HG03280 (cell line): ENCODE results near the gene KCNH8.

Experiments
- ATAC-seq: cut with Tn5 transposase; IDR thresholded peaks from one replicate; pipeline ENCODE4 v1.9.1; 2021; ENCODE audit warnings: mild to moderate bottlenecking, moderate library complexity; ENCODE audit not compliant: unreplicated experiment

KCNH8 gene

GRCh38 chr3:19348941-19349564, 200.7 kb downstream of the KCNH8 start:
- peak; percentile 77 for ATAC-seq

GRCh38 chr3:19357947-19358346, 209.6 kb downstream of the KCNH8 start:
- no peak for ATAC-seq

GRCh38 chr3:19363071-19363470, 214.8 kb downstream of the KCNH8 start:
- no peak for ATAC-seq

- ATAC-seq, result no peak
These were observed 215.8 kb downstream of the KCNH8 start for GRCh38 chr3:19364148-19364547.

GRCh38 chr3:19365471-19365870, 217.2 kb downstream of the KCNH8 start:
- ATAC-seq, result no peak

- no peak for ATAC-seq
These were observed 236.6 kb downstream of the KCNH8 start for GRCh38 chr3:19384868-19385267.

GRCh38 chr3:19392150-19392549, 243.8 kb downstream of the KCNH8 start:
- no peak for ATAC-seq

GRCh38 chr3:19394946-19395345, 246.6 kb downstream of the KCNH8 start:
- ATAC-seq, result no peak

GRCh38 chr3:19396726-19397125, 248.4 kb downstream of the KCNH8 start:
- ATAC-seq, result no peak

- ATAC-seq, result no peak
These were observed 251.0 kb downstream of the KCNH8 start for GRCh38 chr3:19399356-19399755.

GRCh38 chr3:19399836-19400235, 251.5 kb downstream of the KCNH8 start:
- no peak for ATAC-seq

GRCh38 chr3:19420159-19420558, 271.8 kb downstream of the KCNH8 start:
- ATAC-seq, result no peak

GRCh38 chr3:19425825-19426224, 277.5 kb downstream of the KCNH8 start:
- no peak for ATAC-seq

- ATAC-seq, result no peak
These were observed 279.3 kb downstream of the KCNH8 start for GRCh38 chr3:19427422-19428149.

- ATAC-seq, result no peak
These were observed 280.4 kb downstream of the KCNH8 start for GRCh38 chr3:19428729-19429128.

GRCh38 chr3:19432669-19433068, 284.4 kb downstream of the KCNH8 start:
- ATAC-seq, result no peak

- ATAC-seq, result no peak
These were observed 288.4 kb downstream of the KCNH8 start for GRCh38 chr3:19436746-19437145.

GRCh38 chr3:19439944-19440343, 291.6 kb downstream of the KCNH8 start:
- no peak for ATAC-seq

- no peak for ATAC-seq
These were observed 297.8 kb downstream of the KCNH8 start for GRCh38 chr3:19446138-19446537.

GRCh38 chr3:19446687-19447086, 298.4 kb downstream of the KCNH8 start:
- ATAC-seq, result no peak

GRCh38 chr3:19455546-19455945, 307.2 kb downstream of the KCNH8 start:
- no peak for ATAC-seq

GRCh38 chr3:19456738-19457137, 308.4 kb downstream of the KCNH8 start:
- no peak for ATAC-seq

GRCh38 chr3:19457449-19457848, 309.1 kb downstream of the KCNH8 start:
- ATAC-seq, result no peak
